Spinal cord (tissue), 10 donors: Measurements from ENCODE around the gene COG1. TPM values are rescaled to one million over a fixed set of nuclear protein-coding genes. Genes with fewer than 3 reads are reported as not detected.

Source experiments
- DNase-seq, 6 donors: peaks; one replicate each; pipeline versions ENCODE4 v3.0.0 to v3.0.0-alpha.2; 2013 to 2015; ENCODE audit warnings: low spot score in 6 of 6, low read depth in 4 of 6
- H3K27ac ChIP-seq: one replicate; pipeline ENCODE4 v1.5.1; 2013; ENCODE audit warnings: low read depth, low read length, control low read depth
- H3K27me3 ChIP-seq: one replicate; pipeline ENCODE4 v1.6.1; 2013; ENCODE audit warnings: low read length; ENCODE audit not compliant: control insufficient read depth, insufficient read depth
- H3K36me3 ChIP-seq: one replicate; pipeline ENCODE4 v1.6.1; 2013; ENCODE audit warnings: low read length; ENCODE audit not compliant: control insufficient read depth, insufficient read depth
- H3K4me1 ChIP-seq: one replicate; pipeline ENCODE4 v1.6.1; 2013; ENCODE audit warnings: low read length; ENCODE audit not compliant: control insufficient read depth, insufficient read depth
- H3K4me3 ChIP-seq: one replicate; pipeline ENCODE4 v1.5.1; 2013; ENCODE audit warnings: low read depth, low read length, control low read depth
- H3K9me3 ChIP-seq: one replicate; pipeline ENCODE4 v1.6.1; 2013; ENCODE audit warnings: low read length; ENCODE audit not compliant: control insufficient read depth, insufficient read depth
- WGBS: methylation state at CpG from one replicate; pipeline ENCODE4 v1.1.5; 2013; ENCODE audit warnings: missing lambda C conversion rate; ENCODE audit not compliant: insufficient coverage; 5-methylcytosine and 5-hydroxymethylcytosine counted together
- polyA plus RNA-seq, 2 donors: library from polyadenylated mRNA; unstranded; fragments of 120-200 nt; gene quantifications; one replicate each; pipeline ENCODE4 v1.2.1, GENCODE V29; 2013; ENCODE audit not compliant: insufficient read length in 2 of 2
- total RNA-seq, 2 donors: library from RNA; depleted of rRNA in 1 of 2; stranded (reverse); fragments of 120-200 nt in 1 of 2; fragments of >200 nt in 1 of 2; gene quantifications; one replicate each; pipeline versions ENCODE4 v1.2.3 to v1.2.4, GENCODE V29; 2013 to 2014
- donor health status: healthy.

Gene COG1
- total and polyA plus RNA-seq, 4 donors: 18.7 to 64.7 (median 45.6) TPM

GRCh38 chr17:73208139-73208827 is 15.4 kb downstream of the COG1 start:
- Histone ChIP-seq H3K4me1 (no peaks in the 10 kb centered on the region), H3K27ac (no peak overlapping the region), H3K4me3 (no peak overlapping the region), H3K9me3 (no peaks in the 10 kb centered on the region), H3K36me3 (peaks cover 44% of the 10 kb centered on the region), H3K27me3 (no peaks in the 10 kb centered on the region)
- WGBS: 91% methylated on average over 15 of the region's 16 CpGs
- no peak for DNase-seq

- peaks cover 35% of the 10 kb centered on the region for H3K36me3 ChIP-seq
- H3K4me3 ChIP-seq: no peak overlapping the region
- H3K4me1 ChIP-seq: no peaks in the 10 kb centered on the region
- no peaks in the 10 kb centered on the region for H3K27me3 ChIP-seq
- 93% methylated on average over 13 of the region's 13 CpGs for WGBS
- H3K27ac ChIP-seq: no peak overlapping the region
- H3K9me3 ChIP-seq: no peaks in the 10 kb centered on the region
- DNase-seq: no peak
These were observed 16.6 kb downstream of the COG1 start for GRCh38 chr17:73209436-73209835.

- H3K4me1 ChIP-seq: no peaks in the 10 kb centered on the region
- no peak overlapping the region for H3K4me3 ChIP-seq
- peaks cover 28% of the 10 kb centered on the region for H3K36me3 ChIP-seq
- WGBS: 100% methylated on average over 2 of the region's 8 CpGs
- no peaks in the 10 kb centered on the region for H3K9me3 ChIP-seq
- no peaks in the 10 kb centered on the region for H3K27me3 ChIP-seq
- DNase-seq: no peak
- H3K27ac ChIP-seq: no peak overlapping the region
These were observed 17.3 kb downstream of the COG1 start for GRCh38 chr17:73210002-73210678.

GRCh38 chr17:73211745-73212144 is 18.9 kb downstream of the COG1 start:
- DNase-seq: no peak
- H3K4me1 ChIP-seq: no peaks in the 10 kb centered on the region
- H3K27ac ChIP-seq: no peak overlapping the region
- WGBS: 86% methylated on average over 8 of the region's 13 CpGs
- no peak overlapping the region for H3K4me3 ChIP-seq
- H3K36me3 ChIP-seq: peaks cover 23% of the 10 kb centered on the region
- no peaks in the 10 kb centered on the region for H3K9me3 ChIP-seq
- no peaks in the 10 kb centered on the region for H3K27me3 ChIP-seq

GRCh38 chr17:73214008-73214407 is 21.2 kb downstream of the COG1 start:
- H3K36me3 ChIP-seq: peaks cover 15% of the 10 kb centered on the region
- H3K4me3 ChIP-seq: no peak overlapping the region
- no peaks in the 10 kb centered on the region for H3K4me1 ChIP-seq
- H3K27ac ChIP-seq: no peak overlapping the region
- no peaks in the 10 kb centered on the region for H3K9me3 ChIP-seq
- no peak for DNase-seq
- no peaks in the 10 kb centered on the region for H3K27me3 ChIP-seq

- Histone ChIP-seq H3K36me3 (peaks cover 11% of the 10 kb centered on the region), H3K9me3 (no peaks in the 10 kb centered on the region), H3K27me3 (no peaks in the 10 kb centered on the region), H3K4me3 (no peak overlapping the region), H3K4me1 (no peaks in the 10 kb centered on the region), H3K27ac (no peak overlapping the region)
- DNase-seq: no peak
- 100% methylated on average over 1 of the region's 4 CpGs for WGBS
These were observed 22.0 kb downstream of the COG1 start for GRCh38 chr17:73214851-73215250.

- Histone ChIP-seq H3K27ac (no peak overlapping the region), H3K4me3 (no peak overlapping the region), H3K9me3 (no peaks in the 10 kb centered on the region), H3K27me3 (no peaks in the 10 kb centered on the region), H3K36me3 (peaks cover 12% of the 10 kb centered on the region), H3K4me1 (no peaks in the 10 kb centered on the region)
- DNase-seq: no peak
- WGBS: 94% methylated on average over 2 of the region's 2 CpGs
These were observed 22.6 kb downstream of the COG1 start for GRCh38 chr17:73215447-73215846.

GRCh38 chr17:73223626-73224230 is 30.9 kb downstream of the COG1 start:
- peaks cover 12% of the 10 kb centered on the region for H3K36me3 ChIP-seq
- H3K4me3 ChIP-seq: no peak overlapping the region
- DNase-seq: no peak
- H3K27me3 ChIP-seq: no peaks in the 10 kb centered on the region
- no CpG with 5 or more reads among the region's 2 CpGs for WGBS
- no peaks in the 10 kb centered on the region for H3K4me1 ChIP-seq
- H3K9me3 ChIP-seq: no peaks in the 10 kb centered on the region
- no peak overlapping the region for H3K27ac ChIP-seq

- Histone ChIP-seq H3K4me1 (no peaks in the 10 kb centered on the region), H3K27ac (no peak overlapping the region), H3K36me3 (peaks cover 8% of the 10 kb centered on the region), H3K27me3 (no peaks in the 10 kb centered on the region), H3K4me3 (no peak overlapping the region), H3K9me3 (no peaks in the 10 kb centered on the region)
- no CpG with 5 or more reads among the region's 2 CpGs for WGBS
- DNase-seq: no peak
These were observed 31.4 kb downstream of the COG1 start for GRCh38 chr17:73224237-73224636.
